ENCODE data around the gene ZNF276. TPM values are rescaled to one million over a fixed set of nuclear protein-coding genes. Genes with fewer than 3 reads are reported as not detected.
A peak's percentile ranks its signal among the peaks of the same experiment; 100 is the strongest.

Gene ZNF276
- total RNA-seq, 4 donors from 2014 or later: 16.1 to 19.2 (median 17.2) TPM

- no peak overlapping the region for H3K4me3 ChIP-seq
- DNase-seq (ENCODE audit: extremely low spot score): no peak
- intact Hi-C loops (cut with DNase I): no loop called here
- no peak overlapping the region for H3K27ac ChIP-seq (replicated peaks in 1 of 4)
- TF ChIP-seq EP300 (IDR thresholded peaks at IDR 0.05): no peak
- TF ChIP-seq CTCF (IDR thresholded peaks at IDR 0.05): no peak
- no peak for TF ChIP-seq POLR2A (IDR thresholded peaks at IDR 0.05; ENCODE audit: low read depth)
- TF ChIP-seq POLR2AphosphoS5 (IDR thresholded peaks at IDR 0.05): no peak
- WGBS: 91% methylated on average over 14 of the region's 15 CpGs
- peaks cover 8 to 32% (median 25%) of the 10 kb centered on the region in 4 donors for H3K4me1 ChIP-seq
- H3K9me3 ChIP-seq: no peaks in the 10 kb centered on the region
- H3K27me3 ChIP-seq: peaks cover 0 to 18% (median 3%) of the 10 kb centered on the region in 4 donors
- H3K36me3 ChIP-seq: peaks cover 0 to 9% (median 3%) of the 10 kb centered on the region in 4 donors
These were observed 4.8 kb upstream of the ZNF276 start for GRCh38 chr16:89716493-89716892.

GRCh38 chr16:89716916-89717687 lies 4.2 kb upstream of the ZNF276 start:
- Histone ChIP-seq H3K27ac (replicated peaks in 1 of 4) (no peak overlapping the region), H3K9me3 (no peaks in the 10 kb centered on the region), H3K4me3 (no peak overlapping the region), H3K36me3 (peaks cover 0 to 9% (median 3%) of the 10 kb centered on the region in 4 donors), H3K27me3 (peaks cover 0 to 12% (median 2%) of the 10 kb centered on the region in 4 donors), H3K4me1 (peaks cover 11 to 32% (median 22%) of the 10 kb centered on the region in 4 donors)
- no peak for DNase-seq (ENCODE audit: extremely low spot score)
- TF ChIP-seq POLR2A (IDR thresholded peaks at IDR 0.05; ENCODE audit: low read depth) (no peak), POLR2AphosphoS5 (IDR thresholded peaks at IDR 0.05) (no peak), EP300 (IDR thresholded peaks at IDR 0.05) (no peak), CTCF (IDR thresholded peaks at IDR 0.05) (no peak)
- WGBS: 88% methylated on average over 19 of the region's 29 CpGs
- intact Hi-C loops (cut with DNase I): no loop called here

- Histone ChIP-seq H3K27ac (replicated peaks in 1 of 4) (no peak overlapping the region), H3K4me1 (peaks cover 19 to 34% (median 26%) of the 10 kb centered on the region in 4 donors), H3K27me3 (peaks cover 0 to 4% (median 0%) of the 10 kb centered on the region in 4 donors), H3K4me3 (no peak overlapping the region), H3K36me3 (peaks cover 0 to 11% (median 8%) of the 10 kb centered on the region in 4 donors), H3K9me3 (no peaks in the 10 kb centered on the region)
- intact Hi-C loops (cut with DNase I): no loop called here
- WGBS: 80% methylated on average over 24 of the region's 24 CpGs
- no peak for DNase-seq (ENCODE audit: extremely low spot score)
- TF ChIP-seq POLR2A (IDR thresholded peaks at IDR 0.05; ENCODE audit: low read depth): no peak
- TF ChIP-seq EP300 (IDR thresholded peaks at IDR 0.05): no peak
- no peak for TF ChIP-seq POLR2AphosphoS5 (IDR thresholded peaks at IDR 0.05)
- TF ChIP-seq CTCF (IDR thresholded peaks at IDR 0.05): no peak
These were observed 3.4 kb upstream of the ZNF276 start for GRCh38 chr16:89717688-89718505.

DNA sequence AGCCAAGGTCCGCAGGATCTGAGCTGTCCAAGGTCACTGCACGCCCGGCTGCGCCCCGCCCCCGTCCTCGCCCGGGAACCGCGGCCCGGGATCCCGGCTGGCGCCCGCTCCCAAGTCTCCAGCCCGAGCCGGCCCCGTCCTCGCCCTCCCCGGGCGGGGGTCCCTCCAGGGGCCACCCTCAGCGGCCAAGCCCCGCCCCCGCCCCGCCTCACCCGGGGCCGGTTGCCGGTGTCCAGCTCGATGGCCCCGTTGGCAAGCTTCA lies 855 bp upstream of the ZNF276 start:
- TF ChIP-seq EP300 (IDR thresholded peaks at IDR 0.05) (no peak), POLR2A (IDR thresholded peaks at IDR 0.05; ENCODE audit: low read depth) (no peak), POLR2AphosphoS5 (IDR thresholded peaks at IDR 0.05) (no peak), CTCF (IDR thresholded peaks at IDR 0.05) (no peak)
- Histone ChIP-seq H3K27ac (replicated peaks in 1 of 4) (peak overlapping the region; percentile 98 to 99 (median 99)), H3K4me3 (peak overlapping the region; percentile 92 to 99 (median 94)), H3K27me3 (no peaks in the 10 kb centered on the region), H3K36me3 (peaks cover 22 to 36% (median 34%) of the 10 kb centered on the region in 4 donors), H3K4me1 (peaks cover 35 to 53% (median 44%) of the 10 kb centered on the region in 4 donors), H3K9me3 (no peaks in the 10 kb centered on the region)
- 2% methylated on average over 9 of the region's 29 CpGs for WGBS
- intact Hi-C loops (cut with DNase I): loop anchor here (5.0 kb wide), 1 partner anchor 147 kb away; no protein-coding TSS in a partner anchor
- DNase-seq (ENCODE audit: extremely low spot score): peak; percentile 90
